ENCODE data around the gene FOCAD. TPM values are rescaled to one million over a fixed set of nuclear protein-coding genes. Genes with fewer than 3 reads are reported as not detected.
A peak's percentile ranks its signal among the peaks of the same experiment; 100 is the strongest.

Gene FOCAD
- total RNA-seq, 4 donors from 2014 or later = 24.0 to 64.5 (median 33.1) TPM

GRCh38 chr9:20988671-20989315 lies 304.7 kb downstream of the FOCAD start:
- H3K27me3 ChIP-seq = no peaks in the 10 kb centered on the region
- 51% methylated on average over 3 of the region's 3 CpGs for WGBS

GRCh38 chr9:20989923-20990341 lies 305.9 kb downstream of the FOCAD start:
- peak in 1 of 2 donors; percentile 64 for DNase-seq (ENCODE audit: low spot score in 2 of 2)
- H3K4me1 ChIP-seq = no peaks in the 10 kb centered on the region
- peaks cover 8% of the 10 kb centered on the region for H3K36me3 ChIP-seq
- H3K27me3 ChIP-seq = no peaks in the 10 kb centered on the region
- no peaks in the 10 kb centered on the region for H3K9me3 ChIP-seq
- no peak overlapping the region for H3K4me3 ChIP-seq
- TF ChIP-seq POLR2A (IDR thresholded peaks at IDR 0.05) = no peak
- no peak for TF ChIP-seq EP300 (IDR thresholded peaks at IDR 0.05)
- TF ChIP-seq, protein P1, sequence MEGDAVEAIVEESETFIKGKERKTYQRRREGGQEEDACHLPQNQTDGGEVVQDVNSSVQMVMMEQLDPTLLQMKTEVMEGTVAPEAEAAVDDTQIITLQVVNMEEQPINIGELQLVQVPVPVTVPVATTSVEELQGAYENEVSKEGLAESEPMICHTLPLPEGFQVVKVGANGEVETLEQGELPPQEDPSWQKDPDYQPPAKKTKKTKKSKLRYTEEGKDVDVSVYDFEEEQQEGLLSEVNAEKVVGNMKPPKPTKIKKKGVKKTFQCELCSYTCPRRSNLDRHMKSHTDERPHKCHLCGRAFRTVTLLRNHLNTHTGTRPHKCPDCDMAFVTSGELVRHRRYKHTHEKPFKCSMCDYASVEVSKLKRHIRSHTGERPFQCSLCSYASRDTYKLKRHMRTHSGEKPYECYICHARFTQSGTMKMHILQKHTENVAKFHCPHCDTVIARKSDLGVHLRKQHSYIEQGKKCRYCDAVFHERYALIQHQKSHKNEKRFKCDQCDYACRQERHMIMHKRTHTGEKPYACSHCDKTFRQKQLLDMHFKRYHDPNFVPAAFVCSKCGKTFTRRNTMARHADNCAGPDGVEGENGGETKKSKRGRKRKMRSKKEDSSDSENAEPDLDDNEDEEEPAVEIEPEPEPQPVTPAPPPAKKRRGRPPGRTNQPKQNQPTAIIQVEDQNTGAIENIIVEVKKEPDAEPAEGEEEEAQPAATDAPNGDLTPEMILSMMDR (IDR thresholded peaks at IDR 0.05) = no peak
- TF ChIP-seq POLR2AphosphoS5 (IDR thresholded peaks at IDR 0.05) = no peak
- H3K27ac ChIP-seq = no peak overlapping the region
- 90% methylated on average over 6 of the region's 6 CpGs for whole genome bisulfite sequencing

More at GRCh38 chr9:20988671-20989315, 304.7 kb downstream of the FOCAD start:
- no peak for DNase-seq (ENCODE audit: low spot score in 2 of 2)
- Histone ChIP-seq H3K27ac (no peak overlapping the region), H3K4me3 (no peak overlapping the region), H3K9me3 (no peaks in the 10 kb centered on the region), H3K4me1 (no peaks in the 10 kb centered on the region), H3K36me3 (peaks cover 8% of the 10 kb centered on the region)
- TF ChIP-seq EP300 (IDR thresholded peaks at IDR 0.05) = no peak
- no peak for TF ChIP-seq POLR2A (IDR thresholded peaks at IDR 0.05)
- TF ChIP-seq, protein P1 (IDR thresholded peaks at IDR 0.05) = no peak
- TF ChIP-seq POLR2AphosphoS5 (IDR thresholded peaks at IDR 0.05) = no peak

DNA sequence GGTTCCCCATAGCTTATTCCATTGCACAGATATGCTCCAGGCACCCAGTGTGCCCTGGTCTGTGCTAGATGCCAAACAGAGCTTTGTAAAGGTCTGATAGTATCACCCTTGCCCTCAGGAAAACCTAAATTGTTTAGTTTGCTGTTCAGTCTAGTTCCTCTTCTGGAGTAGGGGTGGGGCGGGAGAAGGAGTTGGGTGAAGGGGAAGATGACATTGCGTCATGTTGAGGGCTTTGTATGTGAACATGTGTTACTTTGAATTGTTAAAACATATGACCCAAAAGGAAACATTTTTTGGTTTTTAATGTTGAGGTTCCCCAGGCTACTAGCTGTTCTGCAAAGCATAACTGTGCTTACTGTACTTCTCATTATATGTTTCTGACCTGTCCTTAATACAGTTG lies 306.8 kb downstream of the FOCAD start:
- WGBS = 83% methylated on average over 2 of the region's 2 CpGs
- no peaks in the 10 kb centered on the region for H3K9me3 ChIP-seq
- TF ChIP-seq, protein P1 (IDR thresholded peaks at IDR 0.05) = no peak
- TF ChIP-seq EP300 (IDR thresholded peaks at IDR 0.05) (no peak), POLR2A (IDR thresholded peaks at IDR 0.05) (no peak), POLR2AphosphoS5 (IDR thresholded peaks at IDR 0.05) (no peak)
- no peak overlapping the region for H3K27ac ChIP-seq
- no peak for DNase-seq (ENCODE audit: low spot score in 2 of 2)
- no peak overlapping the region for H3K4me3 ChIP-seq
- H3K36me3 ChIP-seq = peaks cover 10% of the 10 kb centered on the region
- H3K27me3 ChIP-seq = no peaks in the 10 kb centered on the region
- no peaks in the 10 kb centered on the region for H3K4me1 ChIP-seq

- Histone ChIP-seq H3K4me3 (no peak overlapping the region), H3K9me3 (no peaks in the 10 kb centered on the region), H3K27me3 (no peaks in the 10 kb centered on the region), H3K36me3 (peaks cover 8% of the 10 kb centered on the region), H3K27ac (no peak overlapping the region), H3K4me1 (no peaks in the 10 kb centered on the region)
- no peak for DNase-seq (ENCODE audit: low spot score in 2 of 2)
- no peak for TF ChIP-seq POLR2AphosphoS5 (IDR thresholded peaks at IDR 0.05)
- TF ChIP-seq, protein P1 (IDR thresholded peaks at IDR 0.05) = no peak
- TF ChIP-seq POLR2A (IDR thresholded peaks at IDR 0.05) = no peak
- no peak for TF ChIP-seq EP300 (IDR thresholded peaks at IDR 0.05)
- WGBS = 88% methylated on average over 3 of the region's 3 CpGs
Measured at GRCh38 chr9:20994486-20994885, 310.4 kb downstream of the FOCAD start.

DNA sequence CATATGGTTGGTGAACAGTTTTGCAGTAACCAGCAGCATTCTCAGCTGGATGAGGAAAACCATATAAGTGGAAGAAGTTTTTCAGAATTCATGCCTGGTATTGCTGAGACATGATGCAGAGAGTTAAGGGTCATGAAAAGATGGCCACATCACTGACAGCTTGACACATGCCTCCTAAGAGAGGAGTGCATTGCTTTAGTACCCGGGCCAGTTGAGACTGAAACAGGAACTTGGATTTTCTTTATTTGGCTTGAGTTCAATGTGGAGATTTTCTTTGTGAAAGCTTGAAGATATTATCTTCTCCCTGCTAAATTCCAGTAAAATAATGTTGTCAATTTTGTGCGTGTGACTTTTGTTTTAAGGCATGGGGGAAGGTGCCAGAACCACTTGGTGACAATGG lies 311.6 kb downstream of the FOCAD start:
- H3K9me3 ChIP-seq = no peaks in the 10 kb centered on the region
- H3K27me3 ChIP-seq = no peaks in the 10 kb centered on the region
- H3K27ac ChIP-seq = no peak overlapping the region
- DNase-seq (ENCODE audit: low spot score in 2 of 2) = no peak
- WGBS = 50% methylated on average over 2 of the region's 2 CpGs
- no peaks in the 10 kb centered on the region for H3K4me1 ChIP-seq
- no peak overlapping the region for H3K4me3 ChIP-seq
- H3K36me3 ChIP-seq = peaks cover 8% of the 10 kb centered on the region
- TF ChIP-seq, protein P1 (IDR thresholded peaks at IDR 0.05) = no peak
- TF ChIP-seq POLR2AphosphoS5 (IDR thresholded peaks at IDR 0.05) (no peak), POLR2A (IDR thresholded peaks at IDR 0.05) (no peak), EP300 (IDR thresholded peaks at IDR 0.05) (no peak)
